Endodermal cell (in vitro differentiated cells): ENCODE measurements around the gene SRGAP3. TPM values are rescaled to one million over a fixed set of nuclear protein-coding genes. Genes with fewer than 3 reads are reported as not detected.

Source experiments
- DNase-seq: peaks from one replicate; pipeline ENCODE4 v3.0.0-alpha.2; 2017
- H3K27ac ChIP-seq: 2 replicates; pipeline ENCODE4 v1.5.1; 2013; ENCODE audit warnings: mild to moderate bottlenecking, low read depth, low read length, moderate library complexity
- H3K27me3 ChIP-seq: 2 replicates; pipeline ENCODE4 v1.6.1; 2013; ENCODE audit warnings: mild to moderate bottlenecking, low read length, moderate library complexity; ENCODE audit not compliant: insufficient read depth, control insufficient read depth, poor library complexity, severe bottlenecking
- H3K36me3 ChIP-seq: 2 replicates; pipeline ENCODE4 v1.7.0; 2013; ENCODE audit warnings: mild to moderate bottlenecking, low read length, moderate library complexity; ENCODE audit not compliant: control insufficient read depth, insufficient read depth
- H3K4me1 ChIP-seq: one replicate; pipeline ENCODE4 v1.7.0; 2013; ENCODE audit warnings: low read length; ENCODE audit not compliant: control insufficient read depth, insufficient read depth
- H3K4me3 ChIP-seq: 2 replicates; pipeline ENCODE4 v1.5.1; 2013; ENCODE audit warnings: mild to moderate bottlenecking, low read length, moderate library complexity
- H3K9ac ChIP-seq: 2 replicates; pipeline ENCODE4 v1.6.1; 2013; ENCODE audit warnings: mild to moderate bottlenecking, low read length, moderate library complexity; ENCODE audit not compliant: poor library complexity, severe bottlenecking; ENCODE audit errors: extremely low read depth
- H3K9me3 ChIP-seq: 2 replicates; pipeline ENCODE4 v1.6.1; 2013; ENCODE audit warnings: mild to moderate bottlenecking, low read length, moderate library complexity; ENCODE audit not compliant: control insufficient read depth
- H3K27ac Mint-ChIP-seq: 2 replicates; pipeline ENCODE4 v1.8.0; 2020; ENCODE audit warnings: mixed read lengths
- H3K27me3 Mint-ChIP-seq: 2 replicates; pipeline ENCODE4 v1.8.0; 2021; ENCODE audit warnings: mild to moderate bottlenecking, mixed read lengths; ENCODE audit not compliant: insufficient read depth
- H3K36me3 Mint-ChIP-seq: 2 replicates; pipeline ENCODE4 v1.8.0; 2020; ENCODE audit warnings: low read depth, mixed read lengths
- H3K4me1 Mint-ChIP-seq: 2 replicates; pipeline ENCODE4 v1.8.0; 2020; ENCODE audit warnings: mixed read lengths
- H3K4me3 Mint-ChIP-seq: 2 replicates; pipeline ENCODE4 v1.8.0; 2020; ENCODE audit warnings: mild to moderate bottlenecking, moderate library complexity, mixed read lengths
- H3K9me3 Mint-ChIP-seq: 2 replicates; pipeline ENCODE4 v1.8.0; 2020; ENCODE audit warnings: mild to moderate bottlenecking, mixed read lengths
- CTCF ChIP-seq: fragments of 200-600 bp; sonication (generic); conservative IDR thresholded peaks from 2 replicates; pipeline ENCODE4 v1.5.0; 2021; ENCODE audit warnings: antibody characterized with exemption, mild to moderate bottlenecking
- WGBS, 2 experiments: methylation state at CpG; one replicate each; pipeline versions ENCODE4 v1.1.5 to v1.1.7; 2013; ENCODE audit warnings: missing lambda C conversion rate in 2 of 2, mixed read lengths in 1 of 2; ENCODE audit not compliant: insufficient coverage in 1 of 2, insufficient read length in 1 of 2; 5-methylcytosine and 5-hydroxymethylcytosine counted together
- total RNA-seq, 2 donors: library from RNA; stranded (reverse); fragmentation: NEBNext Ultra II Directional in 1 of 2; extraction: Animal tissue kit (Norgen Biotek cat#: 25700) in 1 of 2; gene quantifications; 2 replicates in 1 of 2; 3 replicates in 1 of 2; pipeline ENCODE4 v1.2.1, GENCODE V29; 2021

The SRGAP3 gene
- total RNA-seq, 2 donors from 2014 or later: 5.0 to 8.1 TPM

DNA sequence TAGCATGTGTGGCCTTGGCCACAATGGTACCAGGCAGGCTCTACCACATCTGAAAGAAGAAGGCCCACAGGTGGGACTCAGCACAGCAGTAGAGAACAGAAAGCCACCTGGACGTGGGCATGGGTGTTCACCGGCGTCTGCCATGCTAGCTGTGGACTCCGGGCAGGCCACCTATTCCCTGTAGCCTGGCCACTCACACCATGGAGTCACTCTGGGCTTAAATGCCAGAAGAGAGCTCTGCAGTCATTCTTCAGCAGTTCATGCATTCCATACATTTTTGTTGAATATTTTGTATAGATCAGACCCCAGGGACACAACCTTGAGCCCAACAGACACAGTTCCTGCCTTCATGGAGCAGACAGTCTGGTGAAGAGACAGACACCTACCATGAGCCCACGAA lies 138.6 kb downstream of the SRGAP3 start:
- Histone ChIP-seq H3K9me3 (peaks cover 7% of the 10 kb centered on the region), H3K27ac (no peak overlapping the region), H3K4me3 (no peak overlapping the region), H3K27me3 (no peaks in the 10 kb centered on the region), H3K9ac (no peak overlapping the region), H3K4me1 (peaks cover 4% of the 10 kb centered on the region), H3K36me3 (no peaks in the 10 kb centered on the region)
- Mint-ChIP-seq H3K27me3 (peaks cover 8% of the 10 kb centered on the region), H3K36me3 (no peaks in the 10 kb centered on the region), H3K4me1 (peaks cover 28% of the 10 kb centered on the region), H3K4me3 (no peak overlapping the region), H3K9me3 (peaks cover 10% of the 10 kb centered on the region), H3K27ac (no peak overlapping the region)
- WGBS, 2 experiments: 96 to 100% methylated on average over 5 of the region's 5 CpGs
- no peak for TF ChIP-seq CTCF
- DNase-seq: no peak

DNA sequence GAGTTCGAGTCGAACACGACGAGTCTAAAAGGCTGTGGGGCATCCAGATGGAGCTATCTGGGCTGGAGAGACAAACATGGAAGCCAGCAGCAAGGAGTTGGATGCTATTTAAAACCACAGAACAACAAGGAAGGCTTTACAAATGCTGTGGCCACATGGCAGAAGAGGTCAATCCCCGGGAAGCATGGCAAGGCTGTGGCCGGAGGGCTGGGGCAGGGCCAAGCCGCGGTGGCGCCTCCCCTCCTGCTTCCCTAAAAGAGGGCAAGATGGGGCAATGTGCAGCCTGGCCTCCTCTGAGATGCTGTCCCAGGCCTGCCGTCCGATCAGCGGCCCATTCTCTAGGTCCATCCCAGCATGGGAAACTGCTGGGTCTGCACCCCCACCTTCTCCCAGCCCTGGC lies 139.1 kb downstream of the SRGAP3 start:
- Histone ChIP-seq H3K9ac (no peak overlapping the region), H3K36me3 (no peaks in the 10 kb centered on the region), H3K27ac (no peak overlapping the region), H3K4me1 (peaks cover 4% of the 10 kb centered on the region), H3K27me3 (no peaks in the 10 kb centered on the region), H3K4me3 (no peak overlapping the region), H3K9me3 (peaks cover 7% of the 10 kb centered on the region)
- Mint-ChIP-seq H3K4me3 (no peak overlapping the region), H3K4me1 (peaks cover 30% of the 10 kb centered on the region), H3K27ac (no peak overlapping the region), H3K36me3 (no peaks in the 10 kb centered on the region), H3K27me3 (peaks cover 8% of the 10 kb centered on the region), H3K9me3 (peaks cover 10% of the 10 kb centered on the region)
- no peak for TF ChIP-seq CTCF
- no peak for DNase-seq
- 96 to 100% methylated on average over 4 to 12 of the region's 12 CpGs for WGBS, 2 experiments

- H3K4me3 ChIP-seq: no peak overlapping the region
- H3K4me1 ChIP-seq: peaks cover 4% of the 10 kb centered on the region
- peaks cover 10% of the 10 kb centered on the region for H3K9me3 Mint-ChIP-seq
- H3K27ac Mint-ChIP-seq: no peak overlapping the region
- H3K27me3 Mint-ChIP-seq: peaks cover 8% of the 10 kb centered on the region
- H3K4me1 Mint-ChIP-seq: peaks cover 28% of the 10 kb centered on the region
- no peak overlapping the region for H3K27ac ChIP-seq
- H3K36me3 ChIP-seq: no peaks in the 10 kb centered on the region
- no peaks in the 10 kb centered on the region for H3K36me3 Mint-ChIP-seq
- no peak overlapping the region for H3K9ac ChIP-seq
- no peak overlapping the region for H3K4me3 Mint-ChIP-seq
- 84 to 100% methylated on average over 1 to 3 of the region's 3 CpGs for WGBS, 2 experiments
- no peak for DNase-seq
- no peaks in the 10 kb centered on the region for H3K27me3 ChIP-seq
- H3K9me3 ChIP-seq: peaks cover 7% of the 10 kb centered on the region
- no peak for TF ChIP-seq CTCF
Measured at GRCh38 chr3:9109568-9109914, 139.9 kb downstream of the SRGAP3 start.
